ENCODE results near the gene LPP. TPM values are rescaled to one million over a fixed set of nuclear protein-coding genes. Genes with fewer than 3 reads are reported as not detected.

The LPP gene
- total and polyA plus RNA-seq, 2 of the 13 experiments (the other 11 are each of a cell fraction or from before 2014, with no cell fraction given): 19.2 to 29.9 TPM

GRCh38 chr3:188740010-188740409 lies 586.1 kb downstream of the LPP start:
- in situ Hi-C loops (cut with HindIII; ENCODE audit: extremely low pct_ligation_motif_present, low pct_unique_long_range_greater_than_20kb): loop anchor here (25.0 kb wide), 1 partner anchor 1003 kb away; the partner anchor contains the start of gene BCL6
- no peaks in the 10 kb centered on the region for H3K27me3 ChIP-seq (ENCODE audit: control insufficient read depth in 1 of 2, insufficient read depth in 2 of 2, low read length in 2 of 2)
- DNase-seq (ENCODE audit: low spot score) (no peak), FAIRE-seq (no peak), ATAC-seq (no peak)
- H3K9me3 ChIP-seq (ENCODE audit: low read length): no peaks in the 10 kb centered on the region
- H3K9ac ChIP-seq (ENCODE audit: insufficient read depth, low read depth, low read length): no peak overlapping the region
- no peaks in the 10 kb centered on the region for H3K79me2 ChIP-seq (ENCODE audit: insufficient read depth, low read length)
- no peak overlapping the region for H3K27ac ChIP-seq (ENCODE audit: extremely low read length, insufficient read depth, low read length)
- intact Hi-C loops (cut with micrococcal nuclease; ENCODE audit: unreplicated experiment): loop anchor here (10.0 kb wide), 1 partner anchor 215 kb away; no protein-coding TSS in a partner anchor
- no TSS peak for BruUV-seq (replicated peaks)
- CTCF ChIA-PET (ENCODE audit: low intra/inter-chr PET ratio, low total read pairs): no interaction called here
- POLR2A ChIA-PET: no interaction called here
- 100% methylated on average over 1 of the region's 1 CpG for WGBS (ENCODE audit: low lambda C conversion rate)
- no peak overlapping the region for H3K4me3 ChIP-seq (replicated peaks in 1 of 3; ENCODE audit: insufficient read depth in 1 of 3, low read depth in 2 of 3, low read length in 3 of 3)
- H4K20me1 ChIP-seq (ENCODE audit: insufficient read depth, low read length): no peaks in the 10 kb centered on the region
- H3K4me2 ChIP-seq (ENCODE audit: low read depth, low read length): no peak overlapping the region
- H2AFZ ChIP-seq (ENCODE audit: low read length): no peak overlapping the region
- peaks cover 50% of the 10 kb centered on the region for H3K4me1 ChIP-seq (ENCODE audit: insufficient read depth, low read length)
- no peaks in the 10 kb centered on the region for H3K36me3 ChIP-seq (replicated peaks in 1 of 2; ENCODE audit: control insufficient read depth in 1 of 2, insufficient read depth in 2 of 2, low read length in 2 of 2)
- TF ChIP-seq CEBPG (CRISPR knock-in tag; IDR thresholded peaks at IDR 0.05): peak; percentile 53
- TF ChIP-seq RCOR2 (CRISPR knock-in tag; IDR thresholded peaks at IDR 0.05): no peak
- 0 out of 2 replicates have a peak, but pooled peaks have one; percentile 22 for TF ChIP-seq GATAD2A (CRISPR knock-in tag; IDR thresholded peaks at IDR 0.05)
- no peak for TF ChIP-seq SNAPC2 (CRISPR knock-in tag; IDR thresholded peaks at IDR 0.05)
- no peak for TF ChIP-seq ZBTB7B (CRISPR knock-in tag; IDR thresholded peaks at IDR 0.05)
- no peak for TF ChIP-seq SKIL (CRISPR knock-in tag; IDR thresholded peaks at IDR 0.05; ENCODE audit: borderline replicate concordance)
- no peak for TF ChIP-seq NFE2L2 (IDR thresholded peaks at IDR 0.05; ENCODE audit: low read length)
- peak in 1 of 2 experiments; percentile 28; a peak in 1 of 4 replicates for TF ChIP-seq EP300 (IDR thresholded peaks at IDR 0.05; ENCODE audit: low read depth in 2 of 2, low read length in 2 of 2)
- no peak for TF ChIP-seq EP300 (CRISPR knock-in tag; IDR thresholded peaks at IDR 0.05; ENCODE audit: borderline replicate concordance)
- TF ChIP-seq RNF2 (conservative IDR thresholded peaks at IDR 0.05; ENCODE audit: low read depth): no peak
- TF ChIP-seq ARID5B (CRISPR knock-in tag; IDR thresholded peaks at IDR 0.05): 0 out of 2 replicates have a peak, but pooled peaks have one; percentile 10
- 0 out of 2 replicates have a peak, but pooled peaks have one; percentile 22 for TF ChIP-seq CEBPB (IDR thresholded peaks at IDR 0.05; ENCODE audit: borderline replicate concordance, low read depth, low read length)
- TF ChIP-seq REL (CRISPR knock-in tag; conservative IDR thresholded peaks at IDR 0.05): no peak
- TF ChIP-seq ZNF800 (CRISPR knock-in tag; IDR thresholded peaks at IDR 0.05): no peak
- TF ChIP-seq ZNF382 (CRISPR knock-in tag; IDR thresholded peaks at IDR 0.05; ENCODE audit: borderline replicate concordance): no peak
- no peak for TF ChIP-seq ZNF597 (CRISPR knock-in tag; IDR thresholded peaks at IDR 0.05)
